ENCODE data around the gene OPRPN. TPM values are rescaled to one million over a fixed set of nuclear protein-coding genes. Genes with fewer than 3 reads are reported as not detected.
A peak's percentile ranks its signal among the peaks of the same experiment; 100 is the strongest.

The OPRPN gene
- total RNA-seq, 1 experiment from 2014 or later = not detected

GRCh38 chr4:70425306-70425705, 27.6 kb downstream of the OPRPN start:
- Histone ChIP-seq H3K4me1 (no peaks in the 10 kb centered on the region), H3K36me3 (no peaks in the 10 kb centered on the region; the same call in 1 of the 2 replicates), H3K9me3 (replicated peaks) (no peaks in the 10 kb centered on the region), H3K27ac (no peak overlapping the region), H3K4me3 (no peak overlapping the region), H3K27me3 (no peaks in the 10 kb centered on the region)
- peak in 1 of 2 experiments; percentile 21 for DNase-seq

GRCh38 chr4:70426789-70427188, 29.0 kb downstream of the OPRPN start:
- Histone ChIP-seq H3K4me3 (no peak overlapping the region), H3K4me1 (no peaks in the 10 kb centered on the region), H3K9me3 (replicated peaks) (no peaks in the 10 kb centered on the region), H3K36me3 (no peaks in the 10 kb centered on the region; the same call in 1 of the 2 replicates), H3K27me3 (no peaks in the 10 kb centered on the region), H3K27ac (no peak overlapping the region)
- no peak for DNase-seq

- no peak overlapping the region for H3K27ac ChIP-seq
- no peaks in the 10 kb centered on the region for H3K36me3 ChIP-seq
- DNase-seq = no peak
- H3K4me1 ChIP-seq = no peaks in the 10 kb centered on the region
- H3K9me3 ChIP-seq (replicated peaks) = no peaks in the 10 kb centered on the region
- no peak overlapping the region for H3K4me3 ChIP-seq
- H3K27me3 ChIP-seq = no peaks in the 10 kb centered on the region
Measured at GRCh38 chr4:70437197-70437596, 39.5 kb downstream of the OPRPN start.

GRCh38 chr4:70442474-70442873, 44.7 kb downstream of the OPRPN start:
- H3K27me3 ChIP-seq = no peaks in the 10 kb centered on the region
- DNase-seq = no peak
- no peak overlapping the region for H3K27ac ChIP-seq
- H3K4me1 ChIP-seq = no peaks in the 10 kb centered on the region
- H3K4me3 ChIP-seq = no peak overlapping the region
- H3K36me3 ChIP-seq = no peaks in the 10 kb centered on the region
- H3K9me3 ChIP-seq (replicated peaks) = no peaks in the 10 kb centered on the region

GRCh38 chr4:70443329-70443728, 45.6 kb downstream of the OPRPN start:
- H3K36me3 ChIP-seq = no peaks in the 10 kb centered on the region
- H3K27ac ChIP-seq = no peak overlapping the region
- no peak for DNase-seq
- no peaks in the 10 kb centered on the region for H3K4me1 ChIP-seq
- no peaks in the 10 kb centered on the region for H3K27me3 ChIP-seq
- H3K9me3 ChIP-seq (replicated peaks) = no peaks in the 10 kb centered on the region
- H3K4me3 ChIP-seq = no peak overlapping the region

GRCh38 chr4:70449220-70449619, 51.5 kb downstream of the OPRPN start:
- no peak for DNase-seq
- no peaks in the 10 kb centered on the region for H3K36me3 ChIP-seq
- no peaks in the 10 kb centered on the region for H3K27me3 ChIP-seq
- H3K27ac ChIP-seq = no peak overlapping the region
- H3K4me1 ChIP-seq = no peaks in the 10 kb centered on the region
- no peaks in the 10 kb centered on the region for H3K9me3 ChIP-seq (replicated peaks)
- H3K4me3 ChIP-seq = no peak overlapping the region

GRCh38 chr4:70452946-70453345, 55.2 kb downstream of the OPRPN start:
- Histone ChIP-seq H3K4me3 (no peak overlapping the region), H3K4me1 (no peaks in the 10 kb centered on the region), H3K36me3 (no peaks in the 10 kb centered on the region), H3K9me3 (replicated peaks) (no peaks in the 10 kb centered on the region), H3K27ac (no peak overlapping the region), H3K27me3 (no peaks in the 10 kb centered on the region)
- no peak for DNase-seq

Other genes starting within 250 kb of the OPRPN start
- not detected in 2 replicates for gene PRR27, start 243.7 kb upstream of the OPRPN start, total RNA-seq (2014; rRNA removed; shearing (Covaris generic))
- gene ODAM, start 202.2 kb upstream of the OPRPN start, total RNA-seq (2014; rRNA removed; shearing (Covaris generic)) = not detected in 2 replicates
- gene FDCSP, start 171.8 kb upstream of the OPRPN start, total RNA-seq (2014; rRNA removed; shearing (Covaris generic)) = not detected in 2 replicates
- gene CSN3, start 155.3 kb upstream of the OPRPN start, total RNA-seq (2014; rRNA removed; shearing (Covaris generic)) = not detected in 2 replicates
- not detected in 2 replicates for gene CABS1, start 63.0 kb upstream of the OPRPN start, total RNA-seq (2014; rRNA removed; shearing (Covaris generic))
- gene SMR3A, start 37.2 kb upstream of the OPRPN start, total RNA-seq (2014; rRNA removed; shearing (Covaris generic)) = not detected in 2 replicates
- not detected in 2 replicates for gene SMR3B, start 14.8 kb upstream of the OPRPN start, total RNA-seq (2014; rRNA removed; shearing (Covaris generic))
- 0.06 TPM in 1 of 2 replicates, not detected in the other for gene MUC7, start 74.3 kb downstream of the OPRPN start, total RNA-seq (2014; rRNA removed; shearing (Covaris generic))
- gene AMTN, start 120.6 kb downstream of the OPRPN start, total RNA-seq (2014; rRNA removed; shearing (Covaris generic)) = 0.23 and 0.26 TPM in 2 replicates
- gene AMBN, start 194.3 kb downstream of the OPRPN start, total RNA-seq (2014; rRNA removed; shearing (Covaris generic)) = 0.10 TPM in 1 of 2 replicates, not detected in the other
- gene ENAM, start 230.8 kb downstream of the OPRPN start, total RNA-seq (2014; rRNA removed; shearing (Covaris generic)) = not detected in 2 replicates

All from SJCRH30 (cell line).